Large intestine (tissue), 3 donors: Measurements from ENCODE around the gene COPS9. TPM values are rescaled to one million over a fixed set of nuclear protein-coding genes. Genes with fewer than 3 reads are reported as not detected.

Experiments used
- DNase-seq, 2 donors: peaks; one replicate each; pipeline versions ENCODE4 v3.0.0 to v3.0.0-alpha.2; 2013
- H3K27ac ChIP-seq: one replicate; pipeline ENCODE4 v1.5.1; 2013; ENCODE audit warnings: low read length
- H3K27me3 ChIP-seq: 2 replicates; pipeline ENCODE4 v1.6.1; 2013; ENCODE audit warnings: low read length; ENCODE audit not compliant: control insufficient read depth, insufficient read depth
- H3K36me3 ChIP-seq: 2 replicates; pipeline ENCODE4 v1.6.1; 2013; ENCODE audit warnings: low read length; ENCODE audit not compliant: control insufficient read depth, insufficient read depth
- H3K4me1 ChIP-seq: one replicate; pipeline ENCODE4 v1.6.1; 2013; ENCODE audit warnings: low read length; ENCODE audit not compliant: control insufficient read depth, insufficient read depth
- H3K4me3 ChIP-seq: one replicate; pipeline ENCODE4 v1.5.1; 2013; ENCODE audit warnings: low read length
- H3K9me3 ChIP-seq: one replicate; pipeline ENCODE4 v1.6.1; 2013; ENCODE audit warnings: mild to moderate bottlenecking, low read depth, low read length, moderate library complexity; ENCODE audit not compliant: control insufficient read depth
- WGBS: methylation state at CpG from one replicate; pipeline ENCODE4 v1.1.5; 2013; ENCODE audit warnings: low lambda C conversion rate; ENCODE audit not compliant: insufficient coverage; 5-methylcytosine and 5-hydroxymethylcytosine counted together
- polyA plus RNA-seq: library from polyadenylated mRNA; unstranded; fragments of 120-200 nt; gene quantifications from one replicate; pipeline ENCODE4 v1.2.1, GENCODE V29; 2013

Gene COPS9
- polyA plus RNA-seq, 1 donor: 106 TPM

DNA sequence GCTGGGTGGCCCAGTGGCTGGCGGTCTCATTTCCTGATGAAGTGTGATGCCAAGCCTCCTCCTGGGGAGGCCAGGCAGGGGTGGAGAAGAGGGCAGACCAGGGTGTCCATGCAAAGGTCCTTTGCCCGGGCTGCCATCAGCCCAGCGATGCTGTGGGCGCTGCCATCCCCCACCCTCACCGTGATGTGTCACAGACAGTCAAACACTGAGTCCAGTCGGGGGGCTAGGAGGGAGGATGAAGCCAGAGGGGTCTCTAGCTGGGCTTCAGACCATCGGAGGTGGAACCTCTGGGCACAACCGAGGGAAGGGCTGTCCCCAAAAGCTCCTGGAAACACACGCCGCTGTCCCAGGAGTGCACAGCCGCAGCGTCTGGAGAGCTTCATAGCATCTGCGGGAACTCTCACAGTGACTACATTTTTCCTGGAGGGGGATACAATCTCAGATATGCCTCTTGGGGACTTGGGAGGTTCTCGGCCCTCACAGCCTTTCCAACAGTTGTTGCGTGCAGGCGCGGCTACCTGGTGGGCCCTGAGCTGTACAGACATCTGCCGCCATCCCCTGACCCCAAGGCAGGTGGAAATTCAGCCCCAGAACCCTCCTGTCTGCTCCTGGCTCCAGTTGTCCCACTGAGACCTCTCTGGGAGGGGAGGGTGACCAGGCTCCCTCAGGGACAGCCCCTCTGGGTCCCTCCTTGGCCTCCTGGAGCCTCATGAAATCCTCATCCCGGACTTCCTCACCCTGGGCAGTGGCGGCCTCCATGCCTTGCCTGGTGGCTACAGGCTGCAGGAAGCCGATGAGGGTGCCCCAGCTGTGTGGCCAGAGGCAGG is 30.9 kb upstream of the COPS9 start:
- Histone ChIP-seq H3K27ac (no peak overlapping the region), H3K4me3 (no peak overlapping the region), H3K36me3 (no peaks in the 10 kb centered on the region), H3K4me1 (no peaks in the 10 kb centered on the region), H3K27me3 (peaks cover 3% of the 10 kb centered on the region), H3K9me3 (no peaks in the 10 kb centered on the region)
- WGBS: no CpG with 5 or more reads among the region's 21 CpGs
- no peak for DNase-seq

DNA sequence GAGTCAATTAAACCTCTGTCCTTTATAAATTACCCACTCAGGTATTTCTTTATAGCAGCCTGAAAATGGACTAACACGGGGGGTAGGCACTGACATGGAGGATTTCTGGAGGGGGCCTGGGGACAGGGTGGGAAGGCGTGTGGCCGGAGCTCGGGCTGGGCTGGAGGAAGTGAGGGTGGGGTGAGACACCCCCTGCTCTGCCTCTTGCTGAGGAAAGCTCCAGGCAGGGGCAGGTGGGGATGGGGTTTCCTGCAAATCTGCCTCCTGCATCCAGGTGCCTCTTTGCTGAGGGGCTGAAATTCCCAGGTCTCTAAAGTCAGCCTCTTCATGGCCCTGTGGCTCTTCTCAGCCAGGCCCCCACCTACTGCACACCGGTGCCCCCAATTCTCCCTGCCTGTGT is 30.1 kb upstream of the COPS9 start:
- no peaks in the 10 kb centered on the region for H3K9me3 ChIP-seq
- no CpG with 5 or more reads among the region's 5 CpGs for WGBS
- H3K36me3 ChIP-seq: no peaks in the 10 kb centered on the region
- no peak overlapping the region for H3K27ac ChIP-seq
- H3K4me1 ChIP-seq: no peaks in the 10 kb centered on the region
- no peak overlapping the region for H3K4me3 ChIP-seq
- DNase-seq: no peak
- H3K27me3 ChIP-seq: peaks cover 3% of the 10 kb centered on the region

GRCh38 chr2:240165661-240166060 is 29.6 kb upstream of the COPS9 start:
- no peak overlapping the region for H3K4me3 ChIP-seq
- H3K27ac ChIP-seq: no peak overlapping the region
- WGBS: no CpG with 5 or more reads among the region's 4 CpGs
- H3K27me3 ChIP-seq: peaks cover 3% of the 10 kb centered on the region
- no peaks in the 10 kb centered on the region for H3K9me3 ChIP-seq
- DNase-seq: no peak
- H3K4me1 ChIP-seq: no peaks in the 10 kb centered on the region
- H3K36me3 ChIP-seq: no peaks in the 10 kb centered on the region

GRCh38 chr2:240165034-240165433 is 28.9 kb upstream of the COPS9 start:
- H3K36me3 ChIP-seq: no peaks in the 10 kb centered on the region
- H3K27ac ChIP-seq: no peak overlapping the region
- H3K27me3 ChIP-seq: no peaks in the 10 kb centered on the region
- H3K4me1 ChIP-seq: no peaks in the 10 kb centered on the region
- WGBS: no CpG with 5 or more reads among the region's 10 CpGs
- H3K4me3 ChIP-seq: no peak overlapping the region
- no peaks in the 10 kb centered on the region for H3K9me3 ChIP-seq
- DNase-seq: no peak

DNA sequence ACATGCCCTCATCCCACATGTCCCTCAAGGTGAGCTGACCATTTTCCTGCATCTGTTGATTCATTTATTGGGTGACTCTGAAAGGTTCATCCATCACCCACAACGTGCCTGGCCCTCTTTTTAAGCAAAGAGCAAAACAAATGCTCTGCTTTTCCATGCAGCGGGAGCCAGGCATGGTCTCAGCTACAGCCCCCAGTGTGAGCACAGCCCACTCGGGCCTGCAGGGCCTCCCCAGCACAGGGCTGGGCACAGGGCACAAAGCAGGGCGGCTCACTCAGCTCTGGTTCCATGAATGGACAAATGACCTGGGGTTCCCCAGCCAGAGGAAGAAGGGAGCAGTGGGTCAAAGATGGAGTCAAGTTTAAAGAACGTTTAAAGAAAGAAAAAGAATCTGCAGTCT is 28.5 kb upstream of the COPS9 start:
- Histone ChIP-seq H3K4me3 (no peak overlapping the region), H3K27ac (no peak overlapping the region), H3K9me3 (no peaks in the 10 kb centered on the region), H3K27me3 (no peaks in the 10 kb centered on the region), H3K4me1 (no peaks in the 10 kb centered on the region), H3K36me3 (no peaks in the 10 kb centered on the region)
- DNase-seq: no peak
- no CpG with 5 or more reads among the region's 5 CpGs for WGBS

- Histone ChIP-seq H3K36me3 (no peaks in the 10 kb centered on the region), H3K27ac (no peak overlapping the region), H3K9me3 (no peaks in the 10 kb centered on the region), H3K4me3 (no peak overlapping the region), H3K4me1 (no peaks in the 10 kb centered on the region), H3K27me3 (no peaks in the 10 kb centered on the region)
- no peak for DNase-seq
- no CpG with 5 or more reads among the region's 4 CpGs for WGBS
Observed at GRCh38 chr2:240163844-240164574, 27.9 kb upstream of the COPS9 start.

DNA sequence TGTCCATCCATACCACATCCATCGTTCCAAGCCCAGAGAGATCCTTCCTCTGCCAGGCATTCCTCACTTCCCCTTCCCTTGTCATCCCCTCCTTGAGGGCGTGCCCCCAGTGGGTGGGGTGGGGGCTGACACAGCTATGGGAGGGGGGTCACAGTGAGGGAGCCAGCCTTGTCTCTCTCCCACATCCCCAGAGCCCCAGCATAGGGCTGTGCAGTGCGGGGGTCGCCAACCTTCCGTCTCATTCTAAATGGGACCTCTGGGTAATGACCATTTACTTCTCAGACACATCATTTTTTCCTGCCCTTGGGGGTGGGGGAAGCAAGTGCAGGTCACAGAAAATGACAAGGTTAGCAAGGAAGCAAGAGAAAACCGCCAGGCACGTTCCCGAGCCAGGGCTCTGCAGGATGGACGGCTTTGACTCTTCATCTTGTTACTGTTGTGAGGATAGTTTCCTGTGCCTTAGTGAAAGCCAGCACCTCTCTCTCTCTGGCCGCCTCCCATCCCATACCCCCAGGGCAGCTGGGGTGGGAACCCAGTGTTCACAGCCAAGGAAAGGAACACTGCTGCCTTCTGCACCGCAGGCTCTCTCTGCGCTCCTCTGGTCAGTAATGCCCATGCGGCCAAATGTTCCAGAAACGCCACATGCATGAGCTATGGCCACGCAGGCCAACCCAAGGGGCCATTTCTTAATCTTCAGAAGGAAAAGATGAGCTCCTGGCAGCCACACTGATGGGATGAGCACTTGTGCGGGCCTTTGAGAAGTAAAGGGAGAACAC is 27.0 kb upstream of the COPS9 start:
- no peaks in the 10 kb centered on the region for H3K4me1 ChIP-seq
- H3K4me3 ChIP-seq: no peak overlapping the region
- H3K27ac ChIP-seq: no peak overlapping the region
- no peaks in the 10 kb centered on the region for H3K9me3 ChIP-seq
- WGBS: no CpG with 5 or more reads among the region's 16 CpGs
- no peak for DNase-seq
- no peaks in the 10 kb centered on the region for H3K36me3 ChIP-seq
- no peaks in the 10 kb centered on the region for H3K27me3 ChIP-seq

DNA sequence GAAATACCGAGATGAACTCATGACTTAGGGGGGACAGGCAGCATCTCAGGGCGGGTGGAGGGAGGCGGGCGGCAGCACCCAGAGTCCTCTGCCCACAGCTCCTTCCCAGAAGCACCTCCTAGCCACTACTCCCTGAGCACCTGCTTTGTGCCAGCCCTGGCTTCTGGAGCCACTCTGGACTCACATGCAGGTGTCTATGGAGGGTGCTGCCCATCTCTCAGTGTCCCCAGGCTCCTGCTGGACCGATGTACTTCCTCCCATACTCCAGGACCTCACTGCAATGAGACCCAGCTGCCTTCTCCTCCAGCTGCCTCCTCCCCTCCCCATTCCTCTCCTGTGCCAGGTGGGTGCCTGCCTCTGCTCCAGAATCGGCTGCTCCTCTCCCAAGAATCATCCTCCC is 26.4 kb upstream of the COPS9 start:
- Histone ChIP-seq H3K27me3 (no peaks in the 10 kb centered on the region), H3K4me1 (no peaks in the 10 kb centered on the region), H3K27ac (no peak overlapping the region), H3K4me3 (no peak overlapping the region), H3K9me3 (no peaks in the 10 kb centered on the region), H3K36me3 (no peaks in the 10 kb centered on the region)
- no peak for DNase-seq
- no CpG with 5 or more reads among the region's 6 CpGs for WGBS

- Histone ChIP-seq H3K4me3 (no peak overlapping the region), H3K27ac (no peak overlapping the region), H3K27me3 (no peaks in the 10 kb centered on the region), H3K4me1 (no peaks in the 10 kb centered on the region), H3K36me3 (no peaks in the 10 kb centered on the region), H3K9me3 (no peaks in the 10 kb centered on the region)
- no peak for DNase-seq
- WGBS: no CpG with 5 or more reads among the region's 5 CpGs
Observed at GRCh38 chr2:240162032-240162431, 25.9 kb upstream of the COPS9 start.

GRCh38 chr2:240161087-240161750 is 25.1 kb upstream of the COPS9 start:
- no peak for DNase-seq
- no peaks in the 10 kb centered on the region for H3K27me3 ChIP-seq
- H3K36me3 ChIP-seq: no peaks in the 10 kb centered on the region
- no peak overlapping the region for H3K27ac ChIP-seq
- no peaks in the 10 kb centered on the region for H3K4me1 ChIP-seq
- H3K4me3 ChIP-seq: no peak overlapping the region
- no peaks in the 10 kb centered on the region for H3K9me3 ChIP-seq
- WGBS: no CpG with 5 or more reads among the region's 21 CpGs
